Non-pigmented ciliary epithelial cell (primary cell): ENCODE results near the gene PQBP1.

Experiments used
- DNase-seq: peaks from one replicate; pipeline ENCODE4 v3.0.0-alpha.2; 2010; ENCODE audit warnings: low read depth

The PQBP1 gene

GRCh38 chrX:48924270-48924669, 26.5 kb downstream of the PQBP1 start:
- no peak for DNase-seq

- DNase-seq = no peak
Measured at GRCh38 chrX:48927123-48927522, 29.4 kb downstream of the PQBP1 start.

- DNase-seq = no peak
Measured at GRCh38 chrX:48927736-48928382, 30.1 kb downstream of the PQBP1 start.

- no peak for DNase-seq
Measured at GRCh38 chrX:48933757-48934156, 36.0 kb downstream of the PQBP1 start.

GRCh38 chrX:48934581-48935300, 37.0 kb downstream of the PQBP1 start:
- DNase-seq = no peak

DNA sequence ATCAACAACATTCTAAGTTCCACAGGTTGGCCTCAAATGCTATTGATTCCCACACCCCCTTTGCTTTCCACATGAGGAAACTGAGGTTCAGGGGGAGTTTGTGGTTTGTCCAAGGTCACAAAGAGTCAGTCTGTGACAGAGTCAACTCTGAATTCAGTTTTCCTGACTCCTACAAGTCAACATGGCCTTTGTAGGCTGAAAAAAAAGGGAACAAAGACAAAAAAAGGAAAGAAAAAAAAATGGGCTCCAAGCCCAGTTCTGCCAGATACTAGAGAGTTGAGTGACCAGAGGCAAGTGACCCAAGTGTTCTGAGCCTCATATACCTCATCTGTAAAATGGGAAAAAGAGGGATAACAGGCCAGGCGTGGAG, 37.6 kb downstream of the PQBP1 start:
- no peak for DNase-seq

GRCh38 chrX:48936429-48937053, 38.8 kb downstream of the PQBP1 start:
- DNase-seq = no peak

DNA sequence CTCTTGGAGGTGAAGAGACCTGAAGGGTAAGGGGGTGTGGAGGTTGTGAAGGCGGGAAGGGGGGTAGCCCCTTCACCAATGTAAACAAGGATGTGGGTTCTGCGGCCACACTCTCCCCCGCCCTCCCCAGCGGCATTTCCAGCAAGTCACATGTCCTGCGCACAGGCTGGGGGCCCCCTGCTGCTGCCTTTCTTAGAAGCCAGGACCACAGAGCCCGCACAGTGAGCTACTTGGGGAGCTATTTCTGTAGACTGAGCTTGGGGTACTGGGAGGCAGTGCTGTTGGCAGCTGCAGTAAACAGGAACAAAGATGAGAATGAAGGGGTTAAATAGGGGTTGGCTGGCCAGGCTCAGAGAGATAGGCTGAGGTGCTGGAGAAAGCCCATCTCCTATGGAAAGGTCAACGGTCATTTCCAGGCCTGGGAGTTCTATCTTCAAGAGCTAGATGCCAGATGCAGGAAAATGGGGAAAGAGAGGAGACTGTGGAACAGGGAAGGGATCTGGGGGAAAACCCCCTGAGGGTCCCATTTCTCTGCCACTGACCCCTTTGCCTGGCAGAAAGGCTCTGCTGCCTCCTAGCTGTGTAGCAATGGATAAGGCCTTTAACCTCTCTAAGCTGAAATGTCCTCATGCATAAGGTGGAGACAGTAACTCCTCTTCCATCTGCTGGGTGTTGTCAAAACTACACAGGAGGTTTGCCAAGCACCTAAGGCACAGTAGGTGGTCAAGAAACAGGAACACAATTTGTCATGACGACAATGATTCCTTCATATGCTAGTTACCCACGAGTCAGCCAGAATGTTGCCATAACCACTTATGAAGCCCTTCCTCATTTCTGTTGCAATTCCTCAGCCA, 39.6 kb downstream of the PQBP1 start:
- DNase-seq = no peak

DNA sequence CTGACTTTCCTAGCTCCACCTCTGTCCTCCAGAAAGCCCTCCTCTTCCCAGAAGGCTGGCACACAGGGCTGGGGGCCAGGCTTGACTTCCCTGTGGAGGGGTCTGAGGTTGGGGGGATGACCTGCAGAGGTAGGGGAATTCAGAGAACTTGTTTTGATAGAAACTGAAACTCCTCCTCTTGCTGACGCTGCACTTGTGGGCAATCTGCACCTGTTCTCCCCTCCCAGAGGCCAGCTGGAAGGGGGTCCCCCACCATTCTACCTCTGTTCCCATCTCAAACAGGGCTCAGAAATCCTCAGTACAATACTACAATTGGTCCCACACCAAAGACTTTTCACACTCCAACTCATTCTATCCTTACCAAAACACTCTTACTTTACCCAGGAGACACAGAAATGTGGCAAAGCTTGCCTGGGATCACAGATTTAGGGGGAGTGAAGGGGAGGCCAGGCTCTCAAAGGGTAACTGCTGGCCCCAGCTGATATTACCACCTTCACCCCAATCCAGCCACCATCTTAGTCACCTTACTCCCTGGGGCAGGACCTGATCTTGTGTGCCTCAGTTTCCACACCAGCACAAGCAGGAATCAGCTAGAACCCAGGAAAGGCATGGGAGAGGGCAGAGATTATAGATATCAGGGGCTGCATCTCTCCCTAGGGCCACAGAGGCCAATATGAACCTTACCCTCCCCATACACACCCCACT, 41.1 kb downstream of the PQBP1 start:
- DNase-seq = no peak

DNA sequence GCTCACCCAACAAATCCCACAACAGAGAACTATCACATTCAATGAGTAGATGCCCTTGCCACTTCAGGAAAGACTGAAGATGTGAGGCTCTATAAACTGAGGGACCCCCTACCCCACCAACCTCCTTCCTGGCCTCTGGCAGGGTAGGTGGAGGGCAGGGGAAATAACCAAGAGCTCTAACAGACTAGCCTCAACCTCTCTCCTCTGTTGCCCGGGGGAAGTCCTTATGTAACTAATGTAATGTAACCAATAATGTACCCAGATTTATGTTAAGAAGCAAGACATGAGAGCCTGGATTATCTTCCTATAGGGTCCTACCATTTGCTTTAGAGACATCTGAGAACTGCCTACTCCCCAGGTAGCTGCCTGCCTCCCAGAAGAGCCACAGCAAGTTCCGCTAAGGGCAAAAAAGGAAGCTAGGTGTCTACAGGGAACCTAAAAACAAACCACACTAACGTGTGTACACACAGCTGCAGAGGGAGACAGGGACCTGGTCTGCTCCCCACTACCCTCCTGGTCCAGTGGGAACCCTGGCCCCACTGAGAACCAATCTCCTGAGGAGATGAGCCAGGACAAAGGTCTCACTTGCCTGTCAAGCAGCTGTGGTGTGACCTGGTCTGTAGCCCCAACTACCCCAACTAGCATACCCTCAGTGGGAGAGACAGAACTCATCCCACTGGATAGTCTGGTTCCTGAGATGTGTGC, 41.9 kb downstream of the PQBP1 start:
- no peak for DNase-seq

DNA sequence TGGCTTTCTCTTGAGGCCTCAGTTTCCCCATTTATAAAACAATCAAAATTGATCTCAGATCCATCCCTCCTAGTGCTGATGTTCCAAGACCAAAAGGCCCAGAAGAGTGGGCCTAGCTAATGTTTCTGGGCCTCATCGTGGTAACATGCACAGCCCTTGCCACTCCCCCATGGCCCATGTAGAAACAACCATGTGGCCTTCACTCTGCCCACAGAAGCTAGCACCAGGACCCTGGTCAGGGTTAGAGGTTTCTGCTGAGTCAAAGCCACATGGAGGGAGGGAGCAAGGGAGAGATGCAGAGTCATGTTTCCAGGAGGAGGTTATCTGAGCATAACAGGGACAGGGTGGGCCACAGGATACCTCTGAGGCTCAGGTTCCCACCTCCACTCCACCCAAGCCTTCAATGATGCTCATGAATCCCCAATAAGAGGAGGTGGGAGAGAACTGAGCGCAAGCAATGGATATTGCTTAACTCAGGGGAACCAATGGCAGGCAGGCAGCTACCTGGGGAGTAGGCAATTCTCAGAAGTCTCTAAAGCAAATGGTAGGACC, 42.8 kb downstream of the PQBP1 start:
- DNase-seq = no peak

- no peak for DNase-seq
Measured at GRCh38 chrX:48942895-48943294, 45.2 kb downstream of the PQBP1 start.

DNA sequence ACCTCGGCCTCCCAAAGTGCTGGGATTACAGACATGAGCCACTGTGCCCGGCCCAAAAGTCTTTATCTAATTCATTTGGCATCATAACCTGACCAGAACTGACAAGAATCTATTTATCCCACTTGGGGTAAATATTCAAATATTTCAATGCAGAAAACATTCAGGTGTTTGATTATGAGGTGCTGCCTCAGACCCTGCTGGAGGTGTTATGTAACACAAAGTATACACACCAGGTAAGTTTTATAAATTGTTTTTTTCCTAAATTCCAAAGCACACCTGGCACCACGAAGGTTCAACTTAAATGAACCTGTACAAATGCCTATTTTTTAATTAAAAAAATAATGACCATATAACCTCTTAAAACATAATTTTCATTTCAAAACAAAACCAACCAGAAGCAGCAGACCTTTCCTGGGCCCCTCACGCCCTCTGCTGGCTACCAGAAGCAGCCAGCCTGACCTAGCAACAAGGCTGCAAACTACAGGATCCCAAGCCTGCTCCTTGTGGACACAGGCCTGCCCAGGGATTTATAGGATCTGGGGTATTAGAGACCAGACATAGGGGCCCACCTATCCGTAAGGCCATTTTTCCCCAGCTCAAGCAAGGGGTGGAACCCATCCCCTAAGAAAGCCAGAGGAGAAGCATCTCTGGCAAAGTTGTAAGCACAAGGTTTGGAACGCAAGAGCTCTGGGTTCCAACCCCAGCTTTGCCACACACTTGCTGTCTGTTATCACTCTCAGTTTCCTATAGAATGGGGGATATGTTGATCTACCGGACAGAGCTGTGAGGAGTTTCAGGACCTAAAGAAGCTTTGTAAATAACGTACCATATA, 48.0 kb downstream of the PQBP1 start:
- no peak for DNase-seq

DNA sequence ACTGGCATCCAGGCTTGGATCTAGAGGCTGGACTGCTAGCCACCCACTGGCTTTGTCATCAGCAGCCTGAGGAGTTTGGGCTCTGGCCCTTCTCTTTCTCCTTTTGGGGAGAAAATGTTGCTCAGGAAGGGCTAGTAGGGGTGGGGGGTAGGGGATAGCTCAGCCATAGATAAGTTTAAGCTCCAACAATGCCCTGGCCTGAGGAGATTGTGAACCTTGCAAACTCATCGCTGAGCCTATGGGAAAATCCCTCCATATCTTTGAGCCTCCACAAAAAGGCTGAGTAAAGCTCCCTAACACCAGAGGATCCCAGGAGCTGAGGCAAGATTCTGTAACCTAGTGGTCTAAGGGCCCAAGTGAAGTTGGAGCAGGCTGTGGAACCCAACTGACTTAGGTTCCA, 50.9 kb downstream of the PQBP1 start:
- no peak for DNase-seq
